IMR-90 (cell line): ENCODE results near the gene CTSH.

Experiments
- BHLHE40 ChIP-seq: fragments of 150-350 bp; IDR thresholded peaks from 2 replicates; pipeline ENCODE4 v1.6.1; 2016; ENCODE audit warnings: mild to moderate bottlenecking, low read depth, low read length
- CTCF ChIP-seq: conservative IDR thresholded peaks from 2 replicates; pipeline ENCODE4 v1.5.1; 2012; ENCODE audit warnings: mild to moderate bottlenecking, low read depth, low read length, improper control_type of control experiment
- FOS ChIP-seq: fragments of 150-350 bp; IDR thresholded peaks from 2 replicates; pipeline ENCODE4 v1.6.1; 2016; ENCODE audit warnings: low read depth, low read length
- MAZ ChIP-seq: IDR thresholded peaks from 2 replicates; pipeline ENCODE4 v1.6.1; 2012; ENCODE audit warnings: low read depth, mild to moderate bottlenecking, low read length, improper control_type of control experiment, moderate library complexity, borderline replicate concordance
- MXI1 ChIP-seq: IDR thresholded peaks from 2 replicates; pipeline ENCODE4 v1.6.1; 2012; ENCODE audit warnings: low read depth, mild to moderate bottlenecking, low read length, moderate library complexity, borderline replicate concordance
- POLR2A ChIP-seq: IDR thresholded peaks from 2 replicates; pipeline ENCODE4 v1.6.1; 2012; ENCODE audit warnings: mild to moderate bottlenecking, low read depth, low read length
- RAD21 ChIP-seq: IDR thresholded peaks from 2 replicates; pipeline ENCODE4 v1.6.1; 2012; ENCODE audit warnings: low read length, improper control_type of control experiment
- RCOR1 ChIP-seq: IDR thresholded peaks from 2 replicates; pipeline ENCODE4 v1.6.1; 2012; ENCODE audit warnings: mild to moderate bottlenecking, low read length, improper control_type of control experiment; ENCODE audit not compliant: insufficient replicate concordance
- RFX5 ChIP-seq: IDR thresholded peaks from 2 replicates; pipeline ENCODE4 v1.8.0; 2012; ENCODE audit warnings: low read depth, mild to moderate bottlenecking, low read length, moderate library complexity
- SMC3 ChIP-seq: fragments of 150-350 bp; IDR thresholded peaks from 2 replicates; pipeline ENCODE4 v1.6.1; 2016; ENCODE audit warnings: low read depth, mild to moderate bottlenecking, antibody characterized with exemption, low read length, moderate library complexity
- TF ChIP-seq, protein P1 (sequence below): fragments of 150-350 bp; IDR thresholded peaks from 2 replicates; pipeline ENCODE4 v1.6.1; 2016; ENCODE audit warnings: low read depth, mild to moderate bottlenecking, low read length, moderate library complexity, borderline replicate concordance

- no peak for TF ChIP-seq CTCF
- TF ChIP-seq RCOR1, result no peak
- no peak for TF ChIP-seq RAD21
- no peak for TF ChIP-seq FOS
- TF ChIP-seq POLR2A, result no peak
- no peak for TF ChIP-seq MAZ
- TF ChIP-seq MXI1, result no peak
- no peak for TF ChIP-seq BHLHE40
- no peak for TF ChIP-seq SMC3
- no peak for TF ChIP-seq RFX5
- TF ChIP-seq, protein P1, sequence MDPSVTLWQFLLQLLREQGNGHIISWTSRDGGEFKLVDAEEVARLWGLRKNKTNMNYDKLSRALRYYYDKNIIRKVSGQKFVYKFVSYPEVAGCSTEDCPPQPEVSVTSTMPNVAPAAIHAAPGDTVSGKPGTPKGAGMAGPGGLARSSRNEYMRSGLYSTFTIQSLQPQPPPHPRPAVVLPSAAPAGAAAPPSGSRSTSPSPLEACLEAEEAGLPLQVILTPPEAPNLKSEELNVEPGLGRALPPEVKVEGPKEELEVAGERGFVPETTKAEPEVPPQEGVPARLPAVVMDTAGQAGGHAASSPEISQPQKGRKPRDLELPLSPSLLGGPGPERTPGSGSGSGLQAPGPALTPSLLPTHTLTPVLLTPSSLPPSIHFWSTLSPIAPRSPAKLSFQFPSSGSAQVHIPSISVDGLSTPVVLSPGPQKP, result no peak
Observed at GRCh38 chr15:78880813-78881212, 64.0 kb downstream of the CTSH start.
